Fibroblast of peridontal ligament (primary cell): ENCODE data around the gene PRKN.
"Not testable (repeated sequence)": the region's sequence is repeated elsewhere in the genome, so short reads cannot be mapped to it uniquely, and the experiment has no call there.

ENCODE experiments used
- DNase-seq: peaks from one replicate; pipeline ENCODE4 v3.0.0-alpha.2; 2010; ENCODE audit errors: extremely low read depth

The PRKN gene

GRCh38 chr6:161547617-161548016 is 1179.9 kb downstream of the PRKN start:
- DNase-seq = no peak

GRCh38 chr6:161546632-161547031 is 1180.9 kb downstream of the PRKN start:
- no peak for DNase-seq

DNA sequence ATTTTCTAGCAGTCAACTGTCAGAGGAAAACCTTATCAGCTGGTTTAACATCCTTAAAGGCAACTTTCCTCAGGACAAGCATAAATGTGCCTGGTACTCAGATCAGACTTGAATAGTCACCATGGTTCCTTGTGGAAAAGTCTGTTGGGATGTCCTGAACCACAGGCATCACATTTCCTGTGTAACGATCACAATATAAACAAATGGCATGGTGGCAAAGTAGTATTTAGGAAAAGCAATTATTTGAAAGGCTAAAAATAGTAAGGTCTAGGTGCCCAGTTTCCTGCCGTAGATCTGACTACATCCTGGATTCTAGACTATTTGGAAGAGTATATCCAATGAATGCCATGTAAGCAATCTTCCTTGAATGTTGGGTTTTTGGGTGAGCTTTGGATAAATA is 1181.8 kb downstream of the PRKN start:
- no peak for DNase-seq

DNA sequence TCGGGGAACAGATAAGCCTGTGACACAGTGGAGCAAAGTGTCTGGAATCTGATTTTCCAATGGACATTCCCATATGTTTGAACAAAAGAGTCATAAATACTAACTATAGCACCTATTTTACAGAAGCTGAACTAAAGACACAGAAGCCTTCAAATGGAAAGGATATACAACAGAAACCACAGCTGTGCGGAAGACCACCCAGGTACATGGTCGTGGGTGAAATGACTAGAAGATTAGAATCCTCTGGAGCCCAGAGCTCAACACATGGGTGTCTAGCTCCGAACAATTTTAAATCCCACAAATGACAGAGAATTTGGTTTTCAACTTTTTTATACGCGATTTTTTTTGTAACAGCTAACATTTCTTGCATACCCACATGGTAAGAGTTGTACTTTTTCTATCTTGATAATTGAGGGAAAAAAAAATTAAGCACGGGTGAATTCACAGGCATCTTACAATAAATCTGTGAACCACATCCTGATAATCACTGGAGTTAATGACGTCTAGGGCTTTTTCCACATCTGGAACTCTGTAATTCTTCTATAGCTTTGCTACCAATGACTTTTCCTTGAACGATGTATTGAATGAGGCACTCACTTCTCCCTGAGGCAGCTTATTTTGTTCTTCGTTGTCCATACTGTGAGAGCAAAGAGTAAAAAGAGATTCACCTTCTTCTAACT is 1182.6 kb downstream of the PRKN start:
- DNase-seq = no peak

DNA sequence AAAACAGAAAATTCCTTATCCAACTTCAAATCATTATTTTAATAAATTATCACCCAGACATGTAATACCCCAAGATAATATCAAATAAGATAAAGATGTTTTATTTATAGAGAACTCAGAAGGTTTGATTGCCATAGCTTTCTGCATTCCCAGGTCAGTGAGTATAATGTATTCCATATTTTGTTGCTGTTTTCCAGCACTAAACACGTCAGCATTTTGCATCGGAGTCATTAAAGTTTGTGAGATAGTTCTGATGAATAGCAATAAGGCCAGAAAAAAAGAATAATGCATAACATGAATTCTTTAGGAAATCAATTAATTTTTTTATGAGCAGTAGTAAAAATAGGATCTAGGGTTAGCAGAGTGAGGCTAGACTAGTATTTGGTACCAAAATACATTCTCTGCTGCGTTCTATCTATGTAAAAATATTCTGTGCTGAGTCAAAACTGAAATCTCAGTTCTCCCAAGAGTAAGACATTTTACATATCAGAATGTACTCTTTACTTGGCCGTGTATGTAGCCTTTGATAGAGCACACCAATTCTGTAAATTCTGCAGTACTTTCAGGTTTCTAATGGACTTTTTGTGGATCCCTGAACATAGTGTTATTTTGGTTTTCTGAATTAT is 1183.8 kb downstream of the PRKN start:
- DNase-seq = no peak

DNA sequence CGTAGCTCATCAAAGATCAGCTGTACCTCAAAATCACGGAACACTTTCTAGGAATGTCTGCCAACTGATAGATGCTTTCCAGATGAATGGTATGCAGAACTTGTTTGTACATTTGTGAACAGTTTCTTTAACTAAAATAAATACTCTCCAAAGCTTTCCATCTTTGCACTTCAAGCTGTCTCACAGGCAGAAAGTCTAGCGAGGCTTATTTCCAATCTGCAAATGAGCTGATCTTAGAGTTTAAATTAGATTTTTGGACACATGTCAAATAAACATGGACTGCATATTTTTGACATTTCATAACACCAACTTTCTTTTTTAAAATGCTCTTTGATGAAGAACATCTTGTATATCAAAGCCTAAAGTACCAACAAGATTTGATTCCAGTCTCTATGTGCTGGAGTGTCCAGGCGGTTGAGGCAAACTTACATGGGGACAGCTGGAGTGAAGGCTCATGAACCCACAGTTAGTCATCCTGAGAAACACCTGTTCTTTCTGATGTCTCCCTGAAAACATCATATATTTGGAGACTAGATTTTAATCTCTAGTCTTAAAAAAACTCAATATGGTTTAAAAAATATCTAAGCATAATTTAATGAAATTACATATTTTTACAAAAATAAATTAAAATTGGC is 1185.1 kb downstream of the PRKN start:
- DNase-seq = no peak

DNA sequence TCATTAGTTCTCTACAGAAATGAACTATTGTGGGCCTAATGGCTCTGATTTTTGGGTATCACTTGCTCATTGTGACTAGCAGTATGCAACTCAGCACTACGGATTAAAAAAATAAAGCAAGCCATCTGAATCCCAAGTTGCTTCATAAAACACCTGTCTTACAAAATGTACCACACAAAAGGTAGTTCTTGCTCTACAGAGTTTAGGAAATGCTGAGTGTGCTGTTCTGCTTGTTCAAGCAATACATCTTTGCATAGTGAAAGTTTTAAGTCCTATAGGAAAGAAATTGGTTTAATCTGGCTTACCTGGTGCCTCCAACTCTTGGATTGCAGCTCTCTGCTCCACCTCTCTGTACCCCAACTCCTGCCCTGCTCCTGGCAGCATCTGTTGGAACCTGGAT is 1187.0 kb downstream of the PRKN start:
- DNase-seq = no peak

GRCh38 chr6:161536224-161536630 is 1191.3 kb downstream of the PRKN start:
- DNase-seq = no peak

- DNase-seq = no peak
These were observed 1193.2 kb downstream of the PRKN start for GRCh38 chr6:161534264-161534873.

- DNase-seq = no peak
These were observed 1194.3 kb downstream of the PRKN start for GRCh38 chr6:161533266-161533665.

GRCh38 chr6:161532536-161532935 is 1195.0 kb downstream of the PRKN start:
- no peak for DNase-seq

GRCh38 chr6:161526794-161527193 is 1200.8 kb downstream of the PRKN start:
- DNase-seq = no peak

- no peak for DNase-seq
These were observed 1204.2 kb downstream of the PRKN start for GRCh38 chr6:161523362-161523761.

DNA sequence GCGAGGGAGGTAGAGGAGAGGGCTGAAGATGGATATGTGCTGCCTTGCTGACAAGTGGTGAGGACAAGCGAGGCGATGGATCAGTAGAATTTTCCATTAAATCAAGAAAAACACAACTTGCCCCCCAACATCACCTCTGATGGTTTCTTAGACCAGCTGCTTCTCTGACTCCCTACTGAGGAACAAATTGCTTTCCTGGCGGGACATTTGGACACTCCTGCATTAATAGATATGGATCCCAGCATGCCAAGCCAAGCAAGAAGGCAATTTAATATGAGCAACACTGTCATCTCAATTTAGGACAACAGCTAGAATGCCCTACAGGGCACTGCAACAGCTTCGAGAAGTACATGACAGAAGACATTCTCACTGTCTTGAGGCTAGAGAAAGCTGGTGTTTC is 1205.3 kb downstream of the PRKN start:
- no peak for DNase-seq

DNA sequence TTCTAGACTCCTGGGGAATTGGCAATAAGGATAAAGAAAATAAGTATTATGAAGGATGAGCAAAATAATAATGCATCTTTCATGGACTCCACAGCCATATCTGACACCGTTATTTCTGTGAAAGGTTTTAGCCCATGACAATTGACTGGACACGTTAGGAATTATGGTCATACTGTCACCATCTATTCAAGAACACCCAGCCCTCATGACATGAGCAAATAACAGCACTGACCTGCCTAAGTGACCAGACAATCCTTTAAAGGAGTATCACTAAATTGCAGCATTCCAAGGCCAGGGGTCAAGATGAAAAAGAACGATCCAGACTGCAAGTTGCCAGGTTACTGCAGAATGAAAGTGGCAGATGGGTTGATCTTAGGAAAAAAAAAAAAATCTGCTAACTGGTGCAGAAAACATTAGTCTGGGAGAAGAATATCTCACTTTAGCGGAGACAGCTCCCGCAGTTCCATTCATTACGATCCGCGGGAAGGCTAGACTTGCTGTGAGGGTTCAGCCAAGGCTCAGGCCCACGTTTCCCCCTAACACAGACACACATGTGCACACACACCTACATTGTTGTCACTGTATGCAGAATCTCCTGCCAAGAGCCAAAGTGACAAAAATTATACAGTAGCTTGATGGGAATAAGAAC is 1216.0 kb downstream of the PRKN start:
- DNase-seq = no peak

GRCh38 chr6:161508341-161508740 is 1219.2 kb downstream of the PRKN start:
- DNase-seq = no peak

- DNase-seq = no peak
These were observed 1220.2 kb downstream of the PRKN start for GRCh38 chr6:161507375-161507774.

DNA sequence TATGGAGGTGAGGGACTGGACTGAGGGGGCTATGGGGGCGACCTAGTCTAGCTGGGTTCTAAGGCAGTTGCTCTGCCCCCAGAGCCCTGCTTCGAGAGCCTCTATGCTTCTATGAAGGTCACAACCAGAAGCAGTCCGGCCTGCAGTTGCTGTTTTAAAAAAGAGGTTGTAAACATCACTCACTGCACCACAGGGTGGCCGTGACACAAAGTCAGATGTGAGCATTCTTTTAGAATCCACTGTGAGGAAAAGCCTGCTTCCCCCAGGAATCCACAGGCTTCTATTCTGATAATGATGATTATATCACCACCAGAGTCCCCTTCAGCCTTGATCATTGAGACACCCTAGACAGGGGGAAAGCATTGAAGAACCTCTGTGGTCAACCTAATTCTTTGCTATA is 1224.0 kb downstream of the PRKN start:
- no peak for DNase-seq

DNA sequence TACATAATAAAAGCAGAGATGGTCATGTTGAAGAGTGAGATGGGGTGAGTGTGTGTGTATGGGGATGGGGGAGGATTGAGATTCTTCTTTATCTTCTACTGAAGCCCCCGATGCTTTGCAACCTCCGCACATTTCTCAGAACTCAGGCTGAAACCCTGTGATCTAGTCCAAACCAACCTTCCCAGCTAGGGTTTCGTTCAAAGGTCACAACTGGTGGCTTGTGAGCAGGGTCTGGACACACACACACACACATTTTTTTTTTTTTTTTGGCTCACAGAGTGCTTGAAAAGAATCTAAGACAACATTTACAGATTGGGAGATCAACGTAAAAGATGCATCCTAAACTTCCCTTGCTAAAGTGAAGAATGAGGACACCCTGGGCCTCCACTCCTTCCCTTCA is 1228.7 kb downstream of the PRKN start:
- no peak for DNase-seq

DNA sequence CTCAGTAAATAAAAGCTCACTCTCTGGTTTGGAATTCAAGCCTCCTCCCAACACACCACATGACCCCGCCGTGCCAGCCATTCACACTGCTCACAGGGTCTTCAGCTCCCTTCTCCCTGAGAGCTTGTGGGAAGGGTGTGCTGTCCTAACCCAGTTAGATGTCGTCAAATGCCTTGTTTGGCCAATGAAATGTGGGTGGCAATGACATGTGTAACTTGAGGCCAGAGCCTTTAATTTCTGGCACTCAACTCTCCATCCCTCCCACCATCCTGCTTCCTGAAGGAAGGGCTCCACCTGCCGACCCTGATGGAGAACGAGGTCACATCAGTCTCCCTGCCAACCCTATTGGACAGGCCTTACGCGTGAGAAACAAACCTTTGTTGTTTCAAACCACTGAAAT is 1229.2 kb downstream of the PRKN start:
- peak; percentile 19 for DNase-seq

DNA sequence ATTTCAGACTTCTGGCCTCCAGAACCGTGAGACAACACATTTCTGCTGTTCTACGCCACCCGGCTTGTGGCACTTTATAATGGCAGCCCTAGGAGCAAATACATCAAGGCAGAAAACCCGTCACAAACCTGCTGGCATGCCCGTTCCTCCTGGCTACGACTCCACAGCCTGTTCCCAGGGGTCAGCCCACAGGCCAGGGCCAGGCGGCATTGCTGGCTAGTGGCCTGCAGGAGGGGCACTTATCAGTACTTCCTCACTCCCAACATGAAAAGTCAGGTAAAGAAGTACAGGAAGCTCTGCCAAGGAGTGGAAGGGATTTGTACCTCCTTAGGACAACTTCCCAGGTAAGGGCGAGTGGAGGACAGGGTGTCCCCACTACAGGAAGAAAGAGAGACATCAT is 1230.6 kb downstream of the PRKN start:
- DNase-seq = no peak

DNA sequence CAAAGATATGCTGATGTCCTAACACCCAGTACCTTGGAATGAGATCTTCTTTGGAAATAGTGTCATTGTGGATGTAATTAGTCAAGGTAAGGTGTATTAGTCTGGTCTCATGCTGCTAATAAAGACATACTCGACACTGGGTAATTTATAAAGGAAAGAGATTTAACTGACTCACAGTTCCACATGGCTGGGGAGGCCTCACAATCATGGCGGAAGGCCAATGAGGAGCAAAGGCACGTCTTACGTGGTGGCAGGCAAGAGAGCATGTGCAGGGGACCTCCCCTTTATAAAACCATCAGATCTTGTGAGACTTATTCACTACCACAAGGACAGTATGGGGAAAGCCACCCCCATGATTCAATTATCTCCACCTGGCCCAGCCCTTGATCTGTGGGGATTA is 1231.3 kb downstream of the PRKN start:
- not testable (repeated sequence) for DNase-seq
